H9 (cell line): ENCODE data around the gene SLC37A2. TPM values are rescaled to one million over a fixed set of nuclear protein-coding genes. Genes with fewer than 3 reads are reported as not detected.
A peak's percentile ranks its signal among the peaks of the same experiment; 100 is the strongest.

Experiments
- DNase-seq: peaks from one replicate; pipeline ENCODE4 v3.0.0-alpha.2; 2017
- H2AFZ ChIP-seq: one replicate; pipeline ENCODE4 v1.6.1; 2013; ENCODE audit warnings: mild to moderate bottlenecking, low read length, control low read depth, moderate library complexity
- H2AK5ac ChIP-seq: 2 replicates; pipeline ENCODE4 v1.6.1; 2013; ENCODE audit warnings: low read length, control low read depth, mixed read lengths; ENCODE audit not compliant: insufficient read length
- H2BK120ac ChIP-seq: one replicate; pipeline ENCODE4 v1.6.1; 2013; ENCODE audit warnings: low read depth, mild to moderate bottlenecking, low read length, control low read depth, inconsistent platforms; ENCODE audit not compliant: poor library complexity, severe bottlenecking
- H2BK12ac ChIP-seq: 2 replicates; pipeline ENCODE4 v1.6.1; 2013; ENCODE audit warnings: low read length, control low read depth, mixed read lengths, low read depth; ENCODE audit not compliant: insufficient read length
- H2BK15ac ChIP-seq: 2 replicates; pipeline ENCODE4 v1.6.1; 2013; ENCODE audit warnings: low read depth, low read length, control low read depth
- H2BK20ac ChIP-seq: one replicate; pipeline ENCODE4 v1.6.1; 2013; ENCODE audit warnings: low read depth, mild to moderate bottlenecking, low read length, control low read depth, inconsistent platforms; ENCODE audit not compliant: poor library complexity, severe bottlenecking
- H2BK5ac ChIP-seq: 2 replicates; pipeline ENCODE4 v1.6.1; 2013; ENCODE audit warnings: low read length, control low read depth, mixed read lengths; ENCODE audit not compliant: insufficient read length
- H3K14ac ChIP-seq: 2 replicates; pipeline ENCODE4 v1.6.1; 2013; ENCODE audit warnings: low read length, control low read depth; ENCODE audit not compliant: insufficient read depth
- H3K18ac ChIP-seq: 2 replicates; pipeline ENCODE4 v1.6.1; 2013; ENCODE audit warnings: low read depth, mild to moderate bottlenecking, mixed read lengths, low read length, control low read depth; ENCODE audit not compliant: insufficient read length
- H3K23ac ChIP-seq: 2 replicates; pipeline ENCODE4 v1.6.1; 2013; ENCODE audit warnings: low read length, control low read depth, mixed read lengths, low read depth; ENCODE audit not compliant: insufficient read length
- H3K23me2 ChIP-seq: 2 replicates; pipeline ENCODE4 v1.6.1; 2013; ENCODE audit warnings: low read depth, mild to moderate bottlenecking, mixed read lengths, low read length, control low read depth; ENCODE audit not compliant: insufficient read length, poor library complexity, severe bottlenecking
- H3K27ac ChIP-seq: 2 replicates; pipeline ENCODE4 v1.5.1; 2013; ENCODE audit warnings: low read length, control low read depth, mixed read lengths, low read depth; ENCODE audit not compliant: insufficient read length
- H3K27me3 ChIP-seq: 2 replicates; pipeline ENCODE4 v1.6.1; 2013; ENCODE audit warnings: low read length, control low read depth, inconsistent platforms; ENCODE audit not compliant: insufficient read depth
- H3K4ac ChIP-seq: 2 replicates; pipeline ENCODE4 v1.6.1; 2013; ENCODE audit warnings: low read depth, mild to moderate bottlenecking, control low read depth, inconsistent platforms, low read length, moderate library complexity
- H3K4me1 ChIP-seq: 2 replicates; pipeline ENCODE4 v1.6.1; 2013; ENCODE audit warnings: low read length, control low read depth, inconsistent platforms; ENCODE audit not compliant: insufficient read depth
- H3K4me2 ChIP-seq: 2 replicates; pipeline ENCODE4 v1.6.1; 2013; ENCODE audit warnings: low read length, control low read depth, mixed read lengths; ENCODE audit not compliant: insufficient read length, insufficient read depth
- H3K56ac ChIP-seq: 2 replicates; pipeline ENCODE4 v1.6.1; 2013; ENCODE audit warnings: low read depth, mild to moderate bottlenecking, mixed read lengths, low read length, control low read depth; ENCODE audit not compliant: insufficient read length
- H3K79me1 ChIP-seq: 2 replicates; pipeline ENCODE4 v1.6.1; 2013; ENCODE audit warnings: low read depth, mild to moderate bottlenecking, moderate library complexity, low read length, control low read depth, inconsistent platforms; ENCODE audit not compliant: insufficient read depth, poor library complexity, severe bottlenecking
- H3K79me2 ChIP-seq: 2 replicates; pipeline ENCODE4 v1.6.1; 2013; ENCODE audit warnings: low read length, control low read depth, inconsistent platforms; ENCODE audit not compliant: insufficient read depth
- H3K9ac ChIP-seq: 2 replicates; pipeline ENCODE4 v1.6.1; 2013; ENCODE audit warnings: low read length, control low read depth, mixed read lengths; ENCODE audit not compliant: insufficient read length; ENCODE audit errors: extremely low read depth
- H3K9me3 ChIP-seq: one replicate; pipeline ENCODE4 v1.6.1; 2013; ENCODE audit warnings: low read depth, low read length, inconsistent platforms; ENCODE audit not compliant: control insufficient read depth
- H3T11ph ChIP-seq: one replicate; pipeline ENCODE4 v1.6.1; 2013; ENCODE audit warnings: mild to moderate bottlenecking, low read length, control low read depth, inconsistent platforms
- H4K20me1 ChIP-seq: one replicate; pipeline ENCODE4 v1.6.1; 2013; ENCODE audit not compliant: control insufficient read depth, insufficient read length, insufficient read depth
- H4K5ac ChIP-seq: 2 replicates; pipeline ENCODE4 v1.6.1; 2013; ENCODE audit warnings: low read depth, mild to moderate bottlenecking, mixed read lengths, low read length, control low read depth; ENCODE audit not compliant: insufficient read length
- H4K8ac ChIP-seq: replicated peaks from 2 replicates; pipeline ENCODE4 v1.6.1; 2013; ENCODE audit warnings: low read length, control low read depth, mixed read lengths, low read depth; ENCODE audit not compliant: insufficient read length
- H4K91ac ChIP-seq: 2 replicates; pipeline ENCODE4 v1.6.1; 2013; ENCODE audit warnings: low read depth, mild to moderate bottlenecking, moderate library complexity, mixed read lengths, low read length, control low read depth; ENCODE audit not compliant: insufficient read length
- H3K27ac Mint-ChIP-seq, 3 experiments: 2 replicates in 2 of 3; 3 replicates in 1 of 3; pipeline ENCODE4 v1.8.0; 2020 to 2021; ENCODE audit warnings: mixed read lengths in 3 of 3, mild to moderate bottlenecking in 1 of 3, moderate library complexity in 1 of 3
- H3K27me3 Mint-ChIP-seq: 2 replicates; pipeline ENCODE4 v1.8.0; 2021; ENCODE audit warnings: low read depth, mild to moderate bottlenecking, moderate library complexity, mixed read lengths
- H3K36me3 Mint-ChIP-seq, 3 experiments: 2 replicates in 2 of 3; 3 replicates in 1 of 3; pipeline ENCODE4 v1.8.0; 2020 to 2021; ENCODE audit warnings: low read depth in 3 of 3, mixed read lengths in 3 of 3; ENCODE audit not compliant: insufficient read depth in 1 of 3
- H3K4me1 Mint-ChIP-seq, 2 experiments: 2 replicates each; pipeline ENCODE4 v1.8.0; 2020; ENCODE audit warnings: mixed read lengths in 2 of 2
- H3K4me3 Mint-ChIP-seq, 2 experiments: 2 replicates in 1 of 2; 3 replicates in 1 of 2; pipeline ENCODE4 v1.8.0; 2020 to 2021; ENCODE audit warnings: mild to moderate bottlenecking in 2 of 2, mixed read lengths in 2 of 2, moderate library complexity in 1 of 2
- H3K9me3 Mint-ChIP-seq, 2 experiments: 2 replicates in 1 of 2; 3 replicates in 1 of 2; pipeline ENCODE4 v1.8.0; 2020; ENCODE audit warnings: mild to moderate bottlenecking in 2 of 2, mixed read lengths in 2 of 2, moderate library complexity in 1 of 2
- WGBS: extraction: QIAGEN DNeasy Blood & Tissue Kit; methylation state at CpG from one replicate; pipeline ENCODE4 v1.1.7; 2013; ENCODE audit warnings: missing lambda C conversion rate, low lambda C conversion rate, mixed read lengths; ENCODE audit not compliant: insufficient read length; ENCODE audit errors: extremely low coverage; 5-methylcytosine and 5-hydroxymethylcytosine counted together
- total RNA-seq: library from RNA; stranded (reverse); gene quantifications from 2 replicates; pipeline ENCODE4 v1.2.1, GENCODE V29; 2021
- TF ChIP-seq, protein P1 (sequence below): fragments of 200-600 bp; sonication (generic); conservative IDR thresholded peaks from 3 replicates; pipeline ENCODE4 v1.8.0; 2021; ENCODE audit warnings: antibody characterized with exemption, mild to moderate bottlenecking

Gene SLC37A2
- total RNA-seq, 1 experiment from 2014 or later, result 1.2 TPM

DNA sequence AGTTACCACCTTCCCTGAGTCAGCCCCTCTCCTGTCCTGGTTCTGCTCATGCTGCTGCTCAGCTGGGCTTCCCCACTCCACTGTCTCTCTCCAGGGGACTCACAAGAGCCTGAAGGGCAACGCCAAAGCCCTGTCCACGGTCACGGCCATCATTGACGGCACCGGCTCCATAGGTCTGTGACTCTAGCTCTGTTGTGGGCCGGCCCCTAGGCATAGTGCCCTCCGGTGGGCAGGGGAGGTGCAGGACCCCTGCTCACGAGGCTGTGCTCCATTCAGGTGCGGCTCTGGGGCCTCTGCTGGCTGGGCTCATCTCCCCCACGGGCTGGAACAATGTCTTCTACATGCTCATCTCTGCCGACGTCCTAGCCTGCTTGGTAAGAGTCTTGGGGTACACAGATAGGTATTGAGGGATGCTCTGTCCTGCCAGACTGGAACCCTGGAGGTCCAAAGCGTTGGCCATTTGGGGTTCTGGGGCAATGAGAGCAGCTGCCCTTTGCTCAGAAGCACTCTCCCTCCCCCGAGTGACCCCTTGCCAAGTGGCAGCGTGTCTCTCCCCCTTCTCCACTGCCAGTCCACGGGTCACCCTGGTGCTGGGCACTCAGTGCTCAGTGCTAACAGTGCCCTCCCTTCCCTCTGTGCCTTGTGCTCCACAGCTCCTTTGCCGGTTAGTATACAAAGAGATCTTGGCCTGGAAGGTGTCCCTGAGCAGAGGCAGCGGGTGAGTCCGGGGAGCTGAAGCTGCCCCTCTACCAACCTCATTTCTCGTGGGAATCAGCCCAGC lies 22.4 kb downstream of the SLC37A2 start:
- Histone ChIP-seq H3K56ac (no peak overlapping the region), H3K9me3 (no peaks in the 10 kb centered on the region), H3K23me2 (no peaks in the 10 kb centered on the region), H3K23ac (no peak overlapping the region), H2BK5ac (no peak overlapping the region), H4K5ac (no peak overlapping the region), H2BK15ac (no peak overlapping the region), H3K4me1 (no peaks in the 10 kb centered on the region), H3K79me1 (no peaks in the 10 kb centered on the region), H3K27ac (no peak overlapping the region), H4K20me1 (no peaks in the 10 kb centered on the region), H2BK120ac (no peak overlapping the region), H3K18ac (no peak overlapping the region), H4K91ac (no peak overlapping the region), H3K79me2 (no peaks in the 10 kb centered on the region), H4K8ac (no peak overlapping the region), H3K4ac (no peak overlapping the region), H2AK5ac (no peak overlapping the region), H2BK20ac (no peak overlapping the region), H3T11ph (no peak overlapping the region), H3K27me3 (no peaks in the 10 kb centered on the region), H2AFZ (no peak overlapping the region), H3K9ac (no peak overlapping the region), H2BK12ac (no peak overlapping the region), H3K14ac (no peak overlapping the region; the same call in 1 of the 2 replicates), H3K4me2 (no peak overlapping the region)
- Mint-ChIP-seq H3K27me3 (peaks cover 7% of the 10 kb centered on the region), H3K4me1 (peaks cover 3 to 5% of the 10 kb centered on the region in 2 experiments), H3K36me3 (peaks cover 0 to 5% (median 2%) of the 10 kb centered on the region in 3 experiments; a peak in 3 of 7 replicates), H3K9me3 (no peaks in the 10 kb centered on the region), H3K27ac (peak overlapping the region in 1 of 3 experiments; percentile 58; a peak in 1 of 7 replicates), H3K4me3 (no peak overlapping the region)
- no CpG with 5 or more reads among the region's 20 CpGs for WGBS
- TF ChIP-seq, protein P1, sequence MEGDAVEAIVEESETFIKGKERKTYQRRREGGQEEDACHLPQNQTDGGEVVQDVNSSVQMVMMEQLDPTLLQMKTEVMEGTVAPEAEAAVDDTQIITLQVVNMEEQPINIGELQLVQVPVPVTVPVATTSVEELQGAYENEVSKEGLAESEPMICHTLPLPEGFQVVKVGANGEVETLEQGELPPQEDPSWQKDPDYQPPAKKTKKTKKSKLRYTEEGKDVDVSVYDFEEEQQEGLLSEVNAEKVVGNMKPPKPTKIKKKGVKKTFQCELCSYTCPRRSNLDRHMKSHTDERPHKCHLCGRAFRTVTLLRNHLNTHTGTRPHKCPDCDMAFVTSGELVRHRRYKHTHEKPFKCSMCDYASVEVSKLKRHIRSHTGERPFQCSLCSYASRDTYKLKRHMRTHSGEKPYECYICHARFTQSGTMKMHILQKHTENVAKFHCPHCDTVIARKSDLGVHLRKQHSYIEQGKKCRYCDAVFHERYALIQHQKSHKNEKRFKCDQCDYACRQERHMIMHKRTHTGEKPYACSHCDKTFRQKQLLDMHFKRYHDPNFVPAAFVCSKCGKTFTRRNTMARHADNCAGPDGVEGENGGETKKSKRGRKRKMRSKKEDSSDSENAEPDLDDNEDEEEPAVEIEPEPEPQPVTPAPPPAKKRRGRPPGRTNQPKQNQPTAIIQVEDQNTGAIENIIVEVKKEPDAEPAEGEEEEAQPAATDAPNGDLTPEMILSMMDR, result peak; percentile 60
- peak; percentile 61 for DNase-seq
